Vagina (tissue), 2 donors: ENCODE measurements around the gene IL1F10.

Experiments
- CTCF ChIP-seq, 3 experiments: fragments of 450-650 bp in 2 of 3; fragments of 200-600 bp in 1 of 3; sonication (generic) in 1 of 3; IDR thresholded peaks; one replicate each; pipeline ENCODE4 v1.5.1; 2017 to 2019; ENCODE audit warnings: antibody characterized with exemption in 3 of 3, mild to moderate bottlenecking in 2 of 3, moderate library complexity in 2 of 3
- POLR2A ChIP-seq, 2 donors: fragments of 450-650 bp; IDR thresholded peaks; one replicate each; pipeline ENCODE4 v1.6.1; 2017; ENCODE audit warnings: antibody characterized with exemption in 2 of 2, mild to moderate bottlenecking in 2 of 2, moderate library complexity in 2 of 2
- POLR2AphosphoS5 ChIP-seq, 2 donors: sonication (generic); formaldehyde crosslinking; IDR thresholded peaks; one replicate each; pipeline ENCODE4 v1.9.0; 2017; ENCODE audit warnings: antibody characterized with exemption in 2 of 2, mild to moderate bottlenecking in 2 of 2, low read depth in 1 of 2; ENCODE audit not compliant: insufficient read depth in 1 of 2

- TF ChIP-seq CTCF (IDR thresholded peaks at IDR 0.05) (no peak), POLR2A (IDR thresholded peaks at IDR 0.05) (no peak), POLR2AphosphoS5 (IDR thresholded peaks at IDR 0.05; ENCODE audit: insufficient read depth in 1 of 2, low read depth in 1 of 2) (no peak)
Measured at GRCh38 chr2:113038291-113038690, 29.5 kb upstream of the IL1F10 start.
